PC-9 (cell line): Measurements from ENCODE around the gene BTG2. TPM values are rescaled to one million over a fixed set of nuclear protein-coding genes. Genes with fewer than 3 reads are reported as not detected.
A peak's percentile ranks its signal among the peaks of the same experiment; 100 is the strongest.
"Not testable (repeated sequence)": the region's sequence is repeated elsewhere in the genome, so short reads cannot be mapped to it uniquely, and the experiment has no call there.

Experiments used
- Bru-seq: library from RNA; stranded (reverse); fragments of 400-500 nt; gene quantifications from one replicate; lab custom pipeline; 2021; lab: Mats Ljungman, UMichigan
- BruChase-seq, 2 experiments: library from RNA; stranded (reverse); fragments of 400-500 nt; gene quantifications; one replicate each; lab custom pipeline; 2021; lab: Mats Ljungman, UMichigan
- BruUV-seq: library from RNA; stranded (reverse); fragments of 400-500 nt; replicated peaks from 2 replicates; lab custom pipeline; 2021; lab: Mats Ljungman, UMichigan
- CTCF ChIA-PET: fragments of 300-600 bp; sonication (Branson Sonifier 250); formaldehyde crosslinking; loops from one replicate; lab custom pipeline; 2022; ENCODE audit warnings: antibody characterized with exemption; lab: Charles Lee
- POLR2A ChIA-PET: fragments of 300-600 bp; sonication (Branson Sonifier 250); formaldehyde crosslinking; loops from one replicate; lab custom pipeline; 2022; ENCODE audit warnings: antibody characterized with exemption; ENCODE audit not compliant: unreplicated experiment; lab: Charles Lee
- DNase-seq, 2 experiments: peaks; one replicate each; pipeline versions ENCODE4 v3.0.0 to v3.0.0-alpha.2; 2015 to 2022; ENCODE audit warnings: mixed read lengths in 1 of 2
- H2AFZ ChIP-seq: fragments of 200-600 bp; sonication (generic); 2 replicates; pipeline ENCODE4 v1.8.1; 2017; ENCODE audit warnings: antibody characterized with exemption
- H3F3A ChIP-seq: fragments of 200-600 bp; sonication (generic); 2 replicates; pipeline ENCODE4 v1.8.1; 2017; ENCODE audit warnings: antibody characterized with exemption, mild to moderate bottlenecking, low read depth; ENCODE audit not compliant: insufficient read depth
- H3K27ac ChIP-seq: fragments of 200-600 bp; sonication (generic); 2 replicates; pipeline ENCODE4 v1.6.1; 2016; ENCODE audit warnings: mixed run types
- H3K27me3 ChIP-seq: fragments of 200-600 bp; sonication (generic); 2 replicates; pipeline ENCODE4 v1.6.1; 2016; ENCODE audit warnings: low read depth, mixed run types; ENCODE audit not compliant: insufficient read depth
- H3K36me3 ChIP-seq: fragments of 200-600 bp; sonication (generic); 2 replicates; pipeline ENCODE4 v1.6.1; 2016; ENCODE audit warnings: low read depth, mixed run types
- H3K4me1 ChIP-seq: fragments of 200-600 bp; sonication (generic); replicated peaks from 2 replicates; pipeline ENCODE4 v1.6.1; 2016; ENCODE audit warnings: mixed run types; ENCODE audit not compliant: insufficient read depth
- H3K4me2 ChIP-seq: fragments of 200-600 bp; sonication (generic); 2 replicates; pipeline ENCODE4 v1.6.1; 2017; ENCODE audit warnings: mixed run types
- H3K4me3 ChIP-seq: fragments of 200-600 bp; sonication (generic); 2 replicates; pipeline ENCODE4 v1.6.1; 2016; ENCODE audit warnings: mixed run types
- H3K79me2 ChIP-seq: fragments of 200-600 bp; sonication (generic); 2 replicates; pipeline ENCODE4 v1.6.1; 2017; ENCODE audit warnings: low read depth, mixed run types
- H3K9me2 ChIP-seq: fragments of 200-600 bp; sonication (generic); 2 replicates; pipeline ENCODE4 v1.8.1; 2017; ENCODE audit warnings: mild to moderate bottlenecking; ENCODE audit not compliant: insufficient read depth
- H3K9me3 ChIP-seq: fragments of 200-600 bp; sonication (generic); 2 replicates; pipeline ENCODE4 v1.8.1; 2016; ENCODE audit warnings: low read depth; ENCODE audit not compliant: insufficient read depth
- H4K20me1 ChIP-seq: fragments of 200-600 bp; sonication (generic); 2 replicates; pipeline ENCODE4 v1.8.1; 2017; ENCODE audit not compliant: insufficient read depth
- EZH2 ChIP-seq: fragments of 200-600 bp; sonication (generic); IDR thresholded peaks from 2 replicates; pipeline ENCODE4 v1.8.0; 2017; ENCODE audit warnings: antibody characterized with exemption, low read depth
- intact Hi-C: fragments of 100-400 bp; cut with micrococcal nuclease; formaldehyde crosslinking; loops from one replicate; pipeline ENCODE4 v1.10.0; 2022; ENCODE audit not compliant: unreplicated experiment
- long read RNA-seq: library from polyadenylated mRNA; stranded (forward); transcript quantifications from one replicate; pipeline ENCODE4 v2.0.0, GENCODE V29; 2022
- total RNA-seq: library from RNA; stranded (reverse); gene quantifications from 2 replicates; pipeline ENCODE4 v1.2.3, GENCODE V29; 2021
- TF ChIP-seq, protein P1 (sequence below): fragments of 200-600 bp; sonication (generic); conservative IDR thresholded peaks from 2 replicates; pipeline ENCODE4 v1.6.1; 2017; ENCODE audit warnings: mixed run types, antibody characterized with exemption, mild to moderate bottlenecking, moderate library complexity

Gene BTG2, protein sequence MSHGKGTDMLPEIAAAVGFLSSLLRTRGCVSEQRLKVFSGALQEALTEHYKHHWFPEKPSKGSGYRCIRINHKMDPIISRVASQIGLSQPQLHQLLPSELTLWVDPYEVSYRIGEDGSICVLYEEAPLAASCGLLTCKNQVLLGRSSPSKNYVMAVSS
- total RNA-seq (11.1 and 13.8 TPM in 2 replicates), Bru-seq, nascent RNA (percentile 64 among the genes with signal in this experiment), BruChase-seq, experiment 1, labeled RNA remaining after a 2-hour chase (percentile 92 among the genes with signal in this experiment), BruChase-seq, experiment 2, labeled RNA remaining after a 6-hour chase (percentile 58 among the genes with signal in this experiment)
- long read RNA-seq, transcript BTG2-201 (2 exons, 2,712 nt): major isoform, 8 of 8 reads
- long read RNA-seq, partial matches to known transcripts: 0 of 8 reads
- long read RNA-seq, other reads (novel, unspliced or antisense): 0 of 8 reads

DNA sequence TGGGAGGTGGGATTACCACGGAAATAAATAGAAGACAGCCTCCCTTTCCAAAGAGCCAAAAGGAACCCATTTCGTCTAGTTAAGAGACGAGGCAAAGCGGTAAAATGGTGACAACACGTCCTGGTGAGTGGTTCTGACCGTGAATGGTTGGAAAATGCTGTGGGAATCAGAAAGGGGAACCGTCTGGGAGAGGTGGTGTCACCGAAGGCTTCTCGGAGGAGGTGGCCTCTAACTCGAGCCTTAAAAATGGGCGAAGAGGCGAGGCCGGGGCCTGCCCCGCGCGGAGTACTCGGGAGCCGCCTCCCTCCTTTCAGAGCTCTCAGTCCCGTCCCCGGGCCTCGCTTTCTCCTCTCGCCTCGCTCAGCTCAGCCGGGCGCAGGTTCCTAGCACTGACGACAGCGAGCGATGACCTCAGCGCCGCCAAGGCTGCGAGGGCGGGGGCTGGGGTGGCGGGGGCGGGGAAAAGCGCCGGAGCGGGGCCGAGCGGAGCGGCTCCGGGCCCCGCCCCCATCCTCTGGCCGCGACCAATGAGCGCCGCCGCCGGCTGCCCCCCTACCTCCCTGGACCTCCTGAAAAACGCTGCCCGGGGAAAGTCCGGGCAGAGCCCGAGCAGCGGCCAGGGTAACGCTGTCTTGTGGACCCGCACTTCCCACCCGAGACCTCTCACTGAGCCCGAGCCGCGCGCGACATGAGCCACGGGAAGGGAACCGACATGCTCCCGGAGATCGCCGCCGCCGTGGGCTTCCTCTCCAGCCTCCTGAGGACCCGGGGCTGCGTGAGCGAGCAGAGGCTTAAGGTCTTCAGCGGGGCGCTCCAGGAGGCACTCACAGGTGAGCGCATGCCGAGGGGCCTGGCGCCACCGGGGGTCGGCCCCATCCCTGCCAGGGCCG is at the start of gene BTG2:
Gene BTG2 (plus strand): TSS at position 601 of the 890 bp plus-strand sequence. CDS start 88 bp downstream, at position 689.
- peak; percentile 60 to 83 for DNase-seq
- Histone ChIP-seq H3K4me2 (peak within 1 kb of the TSS; percentile 85), H2AFZ (peak within 1 kb of the TSS; percentile 93), H3K79me2 (no peaks in the 10 kb centered on the region), H3K36me3 (no peaks in the 10 kb centered on the region), H3F3A (0 out of 2 replicates have a peak, but pooled peaks cover 3% of the 10 kb centered on the region), H3K4me3 (peak within 1 kb of the TSS; percentile 82), H3K9me3 (no peaks in the 10 kb centered on the region), H3K27me3 (peaks cover 11% of the 10 kb centered on the region), H3K9me2 (no peaks in the 10 kb centered on the region), H3K27ac (no peak within 1 kb of the TSS), H4K20me1 (no peaks in the 10 kb centered on the region), H3K4me1 (no peaks in the 10 kb centered on the region; the same call in 1 of the 2 replicates)
- POLR2A ChIA-PET: interaction anchor here (0.6 to 3.2 kb wide), 3 partner anchors 11 to 388 kb away, joined by 3 to 13 read pairs (median 12); no protein-coding TSS in a partner anchor
- no peak for TF ChIP-seq EZH2
- TF ChIP-seq, protein P1, sequence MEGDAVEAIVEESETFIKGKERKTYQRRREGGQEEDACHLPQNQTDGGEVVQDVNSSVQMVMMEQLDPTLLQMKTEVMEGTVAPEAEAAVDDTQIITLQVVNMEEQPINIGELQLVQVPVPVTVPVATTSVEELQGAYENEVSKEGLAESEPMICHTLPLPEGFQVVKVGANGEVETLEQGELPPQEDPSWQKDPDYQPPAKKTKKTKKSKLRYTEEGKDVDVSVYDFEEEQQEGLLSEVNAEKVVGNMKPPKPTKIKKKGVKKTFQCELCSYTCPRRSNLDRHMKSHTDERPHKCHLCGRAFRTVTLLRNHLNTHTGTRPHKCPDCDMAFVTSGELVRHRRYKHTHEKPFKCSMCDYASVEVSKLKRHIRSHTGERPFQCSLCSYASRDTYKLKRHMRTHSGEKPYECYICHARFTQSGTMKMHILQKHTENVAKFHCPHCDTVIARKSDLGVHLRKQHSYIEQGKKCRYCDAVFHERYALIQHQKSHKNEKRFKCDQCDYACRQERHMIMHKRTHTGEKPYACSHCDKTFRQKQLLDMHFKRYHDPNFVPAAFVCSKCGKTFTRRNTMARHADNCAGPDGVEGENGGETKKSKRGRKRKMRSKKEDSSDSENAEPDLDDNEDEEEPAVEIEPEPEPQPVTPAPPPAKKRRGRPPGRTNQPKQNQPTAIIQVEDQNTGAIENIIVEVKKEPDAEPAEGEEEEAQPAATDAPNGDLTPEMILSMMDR: no peak
- no TSS peak for BruUV-seq
- intact Hi-C loops: loop anchor here (1.0 kb wide), 1 partner anchor 22 kb away; no protein-coding TSS in a partner anchor
- CTCF ChIA-PET: interaction anchor here (0.7 to 0.9 kb wide), 2 partner anchors 23 to 36 kb away, joined by 3 to 10 read pairs; no protein-coding TSS in a partner anchor

DNA sequence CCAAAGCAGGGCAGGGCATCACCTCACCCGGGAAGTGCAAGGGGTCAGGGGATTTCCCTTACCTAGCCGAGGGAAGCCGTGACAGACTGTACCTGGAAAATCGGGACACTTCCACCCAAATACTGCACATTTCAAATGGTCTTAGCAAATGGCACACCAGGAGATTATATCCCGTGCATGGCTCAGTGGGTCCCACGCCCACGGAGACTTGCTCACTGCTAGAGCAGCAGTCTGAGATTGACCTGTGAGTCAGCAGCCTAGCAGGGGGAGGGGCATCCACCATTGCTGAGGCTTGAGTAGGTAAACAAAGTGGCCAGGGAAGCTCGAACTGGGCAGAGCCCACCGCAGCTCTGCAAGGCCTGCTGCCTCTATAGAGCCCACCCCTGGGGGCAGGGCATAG is 48.7 kb upstream of the BTG2 start:
- intact Hi-C loops, BruUV-seq, H3K4me3 ChIP-seq, H3K36me3 ChIP-seq, H2AFZ ChIP-seq, POLR2A ChIA-PET, H3K4me2 ChIP-seq, H3K79me2 ChIP-seq, H3K27ac ChIP-seq, H4K20me1 ChIP-seq, H3K9me2 ChIP-seq, CTCF ChIA-PET, H3F3A ChIP-seq, DNase-seq, H3K4me1 ChIP-seq: not testable (repeated sequence)
- peaks cover 66% of the 10 kb centered on the region for H3K27me3 ChIP-seq
- H3K9me3 ChIP-seq: 0 out of 2 replicates have a peak, but pooled peaks cover 13% of the 10 kb centered on the region

DNA sequence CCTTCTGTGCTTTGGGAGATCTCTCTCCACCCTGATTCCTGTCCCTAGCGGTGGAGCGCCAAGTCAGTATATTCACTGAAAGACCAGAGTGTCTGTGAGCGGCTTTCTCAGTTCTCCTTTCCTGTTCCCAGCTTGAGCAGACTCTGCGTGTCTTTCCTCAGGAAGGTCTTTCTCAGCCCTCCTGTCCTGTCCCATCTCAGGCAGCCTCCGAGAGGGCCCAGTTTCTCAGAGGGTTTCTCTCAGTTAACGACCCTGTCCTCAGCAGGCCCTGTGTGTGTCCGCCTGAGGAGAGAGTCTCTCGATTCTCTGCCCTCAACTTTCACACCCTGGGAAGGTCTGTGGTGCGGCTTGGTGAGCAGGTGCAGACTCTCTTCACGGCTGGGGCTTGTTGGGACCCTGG is 41.8 kb upstream of the BTG2 start:
- TF ChIP-seq, protein P1: no peak
- TF ChIP-seq EZH2: no peak
- BruUV-seq: no TSS peak
- Histone ChIP-seq H3K4me1 (no peaks in the 10 kb centered on the region), H3K9me2 (no peaks in the 10 kb centered on the region), H2AFZ (no peak overlapping the region), H3K79me2 (no peaks in the 10 kb centered on the region), H3K9me3 (no peaks in the 10 kb centered on the region), H3K27me3 (peaks cover 27% of the 10 kb centered on the region), H3F3A (0 out of 2 replicates have a peak, but pooled peaks cover 1% of the 10 kb centered on the region), H3K27ac (no peak overlapping the region), H3K4me3 (no peak overlapping the region), H4K20me1 (no peaks in the 10 kb centered on the region), H3K36me3 (no peaks in the 10 kb centered on the region), H3K4me2 (no peak overlapping the region)
- ChIA-PET POLR2A (no interaction called here), CTCF (no interaction called here)
- intact Hi-C loops: no loop called here
- DNase-seq: no peak
